SK-N-MC (cell line): ENCODE data around the gene COPRS.

Experiments used
- DNase-seq: peaks from one replicate; pipeline ENCODE4 v3.0.0-alpha.2; 2011; ENCODE audit warnings: low read depth, low spot score
- H3K27ac ChIP-seq: fragments of 200-600 bp; sonication (generic); 2 replicates; pipeline ENCODE4 v1.5.1; 2016; ENCODE audit warnings: mixed run types
- H3K36me3 ChIP-seq: fragments of 200-600 bp; sonication (generic); 2 replicates; pipeline ENCODE4 v1.6.1; 2017; ENCODE audit warnings: antibody characterized with exemption, low read length, mixed read lengths; ENCODE audit not compliant: insufficient read depth
- H3K4me3 ChIP-seq: fragments of 200-600 bp; sonication (generic); 2 replicates; pipeline ENCODE4 v1.5.1; 2016
- H3K9ac ChIP-seq: fragments of 200-600 bp; sonication (generic); 2 replicates; pipeline ENCODE4 v1.8.0; 2017; ENCODE audit warnings: mixed run types, mixed read lengths; ENCODE audit not compliant: insufficient read length
- H3K9me3 ChIP-seq: fragments of 200-600 bp; sonication (generic); 2 replicates; pipeline ENCODE4 v1.6.1; 2017; ENCODE audit warnings: low read depth, mild to moderate bottlenecking, antibody characterized with exemption, low read length, moderate library complexity, mixed read lengths
- EZH2 ChIP-seq: fragments of 200-600 bp; sonication (generic); IDR thresholded peaks from one replicate; pipeline ENCODE4 v1.6.1; 2017; ENCODE audit warnings: antibody characterized with exemption
- FOXP2 ChIP-seq: optimal IDR thresholded peaks from 2 replicates; pipeline ENCODE3; 2011; ENCODE audit warnings: mild to moderate bottlenecking, moderate library complexity; ENCODE audit not compliant: insufficient read depth; ENCODE audit errors: extremely low read length, control extremely low read depth
- POLR2AphosphoS5 ChIP-seq: IDR thresholded peaks from 2 replicates; pipeline ENCODE4 v1.6.1; 2012; ENCODE audit warnings: mild to moderate bottlenecking, low read depth, low read length, borderline replicate concordance

COPRS gene

DNA sequence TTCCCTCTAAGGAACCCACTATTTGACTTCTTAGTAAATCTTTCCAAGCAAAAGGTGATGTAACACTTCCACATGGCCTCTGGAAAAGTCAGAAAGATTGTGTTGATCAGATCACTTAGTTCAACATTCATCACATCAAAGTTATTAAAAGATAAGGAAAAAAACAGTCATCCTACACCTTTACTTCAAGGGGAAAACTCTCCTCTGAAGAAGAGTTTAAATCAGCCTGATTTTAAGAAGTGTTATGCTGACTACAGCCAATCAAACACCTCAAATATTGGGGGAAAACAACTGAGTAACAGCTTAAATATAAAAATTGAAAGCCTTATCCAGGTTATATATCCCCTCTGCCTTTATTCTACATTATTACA lies 19.6 kb upstream of the COPRS start:
- H3K36me3 ChIP-seq: peaks cover 67% of the 10 kb centered on the region
- no peaks in the 10 kb centered on the region for H3K9me3 ChIP-seq
- no peak overlapping the region for H3K9ac ChIP-seq
- no peak for DNase-seq
- H3K4me3 ChIP-seq: no peak overlapping the region
- TF ChIP-seq POLR2AphosphoS5 (no peak), FOXP2 (no peak), EZH2 (no peak)
- H3K27ac ChIP-seq: no peak overlapping the region

DNA sequence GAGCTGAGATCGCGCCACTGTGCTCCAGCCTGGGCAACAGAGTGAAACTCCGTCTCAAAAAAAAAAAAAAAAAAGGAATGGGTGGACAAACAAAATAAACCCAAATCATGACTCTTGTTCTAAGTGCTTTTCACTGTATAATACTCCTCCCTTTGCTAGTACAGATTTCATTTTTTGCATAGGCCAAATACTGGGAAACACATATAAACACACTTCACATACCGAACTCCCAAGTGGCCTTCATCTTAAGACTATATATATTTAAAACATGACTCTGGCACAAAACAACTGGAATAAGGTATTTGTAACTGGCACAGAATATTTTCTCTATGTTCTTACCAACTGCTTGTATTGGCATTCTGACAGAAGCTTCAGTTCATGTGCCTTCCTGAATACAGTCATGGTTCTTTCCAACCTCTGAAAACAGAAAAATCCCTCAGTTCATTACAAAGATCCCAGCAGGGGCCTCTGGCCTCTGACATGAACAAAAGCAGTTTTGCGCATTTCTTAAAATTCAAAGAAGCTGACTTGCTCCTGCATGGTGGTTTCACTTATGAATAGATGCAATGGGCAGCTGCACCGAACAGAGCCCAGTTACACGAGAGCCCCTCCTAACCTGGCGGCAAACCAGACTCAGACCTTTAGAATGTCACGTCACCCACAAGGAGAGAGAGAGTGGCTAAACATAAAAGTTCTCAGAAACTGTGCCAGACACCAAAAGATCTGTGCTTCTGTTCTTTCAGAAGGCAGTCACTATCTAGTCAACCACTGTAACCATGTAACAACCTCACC lies 19.1 kb upstream of the COPRS start:
- Histone ChIP-seq H3K4me3 (no peak overlapping the region), H3K27ac (no peak overlapping the region), H3K9me3 (no peaks in the 10 kb centered on the region), H3K36me3 (peaks cover 70% of the 10 kb centered on the region), H3K9ac (no peak overlapping the region)
- no peak for TF ChIP-seq EZH2
- no peak for TF ChIP-seq FOXP2
- no peak for TF ChIP-seq POLR2AphosphoS5
- DNase-seq: no peak

DNA sequence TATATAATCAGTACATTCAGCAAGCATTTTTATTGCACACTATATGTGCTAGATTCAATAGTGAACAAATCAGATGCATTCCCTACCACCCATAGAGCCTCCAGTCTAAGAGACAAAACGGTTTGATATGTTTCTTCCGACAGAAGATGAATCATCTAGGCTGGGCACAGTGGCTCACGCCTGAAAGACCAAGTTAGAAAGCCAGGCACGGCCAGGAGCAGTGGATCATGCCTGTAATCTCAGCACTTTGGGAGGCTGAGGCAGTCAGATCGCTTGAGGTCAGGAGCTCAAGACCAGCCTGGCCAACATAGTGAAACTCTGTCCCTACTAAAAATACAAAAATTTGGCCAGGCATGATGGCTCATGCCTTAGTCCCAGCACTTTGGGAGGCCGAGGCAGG lies 18.3 kb upstream of the COPRS start:
- TF ChIP-seq POLR2AphosphoS5: no peak
- DNase-seq: no peak
- Histone ChIP-seq H3K36me3 (peaks cover 74% of the 10 kb centered on the region), H3K9ac (no peak overlapping the region), H3K4me3 (no peak overlapping the region), H3K9me3 (no peaks in the 10 kb centered on the region), H3K27ac (no peak overlapping the region)

DNA sequence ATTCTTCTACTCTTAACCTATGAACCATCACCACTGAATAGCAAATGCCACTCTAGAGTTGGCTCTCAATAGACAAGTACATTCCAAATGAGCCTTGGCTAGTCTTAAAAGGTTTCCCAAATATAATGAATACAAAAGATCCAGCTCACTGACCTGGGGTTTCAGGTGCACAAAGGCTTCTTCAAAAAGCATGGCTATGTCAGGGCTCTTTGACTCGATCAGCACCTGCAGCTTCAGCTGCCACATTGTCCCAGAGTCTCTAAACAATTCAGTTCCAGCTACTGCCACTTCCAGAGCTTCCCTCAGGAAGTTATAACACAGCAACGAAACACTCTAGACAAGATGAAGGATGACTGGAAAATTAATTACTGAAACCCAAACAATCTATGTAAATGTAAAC lies 16.0 kb upstream of the COPRS start:
- no peak overlapping the region for H3K4me3 ChIP-seq
- H3K27ac ChIP-seq: no peak overlapping the region
- peaks cover 79% of the 10 kb centered on the region for H3K36me3 ChIP-seq
- no peak for DNase-seq
- no peaks in the 10 kb centered on the region for H3K9me3 ChIP-seq
- H3K9ac ChIP-seq: no peak overlapping the region
- TF ChIP-seq EZH2 (no peak), POLR2AphosphoS5 (no peak), FOXP2 (no peak)

DNA sequence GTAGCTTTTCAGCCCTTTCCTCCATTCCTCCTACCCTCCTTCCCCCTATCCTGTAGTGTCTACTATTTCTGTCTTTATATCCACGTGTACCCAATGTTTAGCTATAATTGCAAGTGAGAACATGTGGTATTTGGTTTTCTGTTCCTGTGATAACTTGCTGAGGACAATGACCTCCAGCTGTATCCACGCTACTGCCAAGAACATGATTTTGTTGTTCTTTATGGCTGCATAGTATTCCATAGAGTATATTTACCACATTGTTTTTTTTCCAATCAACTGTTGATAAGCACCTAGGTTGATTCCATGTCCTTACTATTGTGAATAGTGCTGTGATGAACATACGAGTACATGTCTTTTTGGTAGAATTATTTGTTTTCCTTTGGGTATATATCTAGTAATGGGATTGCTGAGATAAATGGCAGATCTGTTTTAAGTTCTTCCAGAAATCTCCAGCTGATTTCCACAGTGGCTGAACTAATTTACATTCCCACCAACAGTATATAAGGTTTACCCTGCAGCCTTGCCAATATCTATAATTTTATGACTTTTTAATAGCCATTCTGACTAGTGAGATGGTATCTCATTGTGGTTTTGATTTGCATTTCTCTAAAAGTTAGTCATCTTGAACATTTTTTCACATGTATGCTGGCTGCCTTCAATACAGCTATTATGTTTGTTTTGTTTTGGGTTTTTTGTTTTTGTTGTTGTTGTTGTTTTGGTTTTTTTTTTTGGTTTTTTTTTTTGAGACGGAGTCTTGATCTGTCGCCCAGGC lies 10.9 kb upstream of the COPRS start:
- H3K36me3 ChIP-seq: peaks cover 66% of the 10 kb centered on the region
- no peak overlapping the region for H3K27ac ChIP-seq
- TF ChIP-seq EZH2: no peak
- no peak overlapping the region for H3K9ac ChIP-seq
- DNase-seq: peak; percentile 16
- H3K4me3 ChIP-seq: no peak overlapping the region
- no peaks in the 10 kb centered on the region for H3K9me3 ChIP-seq

DNA sequence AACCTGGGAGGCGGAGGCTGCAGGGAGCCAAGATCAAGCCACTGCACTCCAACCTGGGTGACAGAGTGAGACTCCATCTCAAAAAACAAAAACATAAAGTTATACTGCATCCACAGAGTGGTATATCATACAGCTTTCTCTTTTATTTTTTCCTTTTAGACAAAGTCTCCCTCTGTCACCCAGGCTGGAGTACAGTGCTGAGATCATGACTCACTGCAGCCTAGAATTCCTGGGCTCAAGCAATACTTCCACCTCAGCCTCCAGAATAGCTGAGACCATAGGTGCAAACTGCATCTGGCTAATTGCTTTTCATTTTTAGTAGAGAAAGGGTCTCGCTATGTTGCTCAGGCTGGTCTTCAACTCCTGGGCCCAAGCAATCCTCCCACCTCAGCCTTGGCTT lies 10.0 kb upstream of the COPRS start:
- peaks cover 71% of the 10 kb centered on the region for H3K36me3 ChIP-seq
- TF ChIP-seq FOXP2 (no peak), POLR2AphosphoS5 (no peak)
- no peaks in the 10 kb centered on the region for H3K9me3 ChIP-seq
- no peak for DNase-seq
- H3K9ac ChIP-seq: no peak overlapping the region
- no peak overlapping the region for H3K27ac ChIP-seq
- H3K4me3 ChIP-seq: no peak overlapping the region

DNA sequence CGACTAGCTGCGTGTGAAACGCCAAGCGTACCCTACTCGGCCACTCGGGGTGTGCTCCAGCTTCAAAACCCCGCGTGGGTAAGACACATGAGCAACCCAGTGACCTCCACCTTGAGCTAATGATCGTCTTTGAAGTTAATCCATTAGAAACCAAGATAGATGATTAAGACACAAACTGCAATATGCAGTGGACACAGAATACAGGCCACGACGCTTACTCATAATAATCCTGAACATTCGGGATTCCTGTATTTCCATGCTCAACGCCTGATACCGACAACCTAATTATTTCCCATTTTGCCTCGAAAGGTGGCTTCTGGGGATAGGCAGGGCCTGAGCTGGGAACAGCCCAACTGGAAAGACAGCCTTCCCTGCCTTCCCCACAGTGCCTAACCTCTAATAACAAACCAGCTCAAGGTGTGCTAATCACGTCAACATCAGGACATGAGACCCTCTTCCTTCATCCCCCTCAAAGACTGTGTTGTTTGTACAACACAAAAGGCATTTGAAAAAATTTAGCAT lies 504 bp upstream of the COPRS start:
- no peak for DNase-seq
- Histone ChIP-seq H3K9me3 (no peaks in the 10 kb centered on the region), H3K4me3 (peak overlapping the region; percentile 87), H3K36me3 (peaks cover 17% of the 10 kb centered on the region), H3K27ac (no peak overlapping the region), H3K9ac (no peak overlapping the region)
- TF ChIP-seq EZH2 (no peak), POLR2AphosphoS5 (no peak), FOXP2 (no peak)

DNA sequence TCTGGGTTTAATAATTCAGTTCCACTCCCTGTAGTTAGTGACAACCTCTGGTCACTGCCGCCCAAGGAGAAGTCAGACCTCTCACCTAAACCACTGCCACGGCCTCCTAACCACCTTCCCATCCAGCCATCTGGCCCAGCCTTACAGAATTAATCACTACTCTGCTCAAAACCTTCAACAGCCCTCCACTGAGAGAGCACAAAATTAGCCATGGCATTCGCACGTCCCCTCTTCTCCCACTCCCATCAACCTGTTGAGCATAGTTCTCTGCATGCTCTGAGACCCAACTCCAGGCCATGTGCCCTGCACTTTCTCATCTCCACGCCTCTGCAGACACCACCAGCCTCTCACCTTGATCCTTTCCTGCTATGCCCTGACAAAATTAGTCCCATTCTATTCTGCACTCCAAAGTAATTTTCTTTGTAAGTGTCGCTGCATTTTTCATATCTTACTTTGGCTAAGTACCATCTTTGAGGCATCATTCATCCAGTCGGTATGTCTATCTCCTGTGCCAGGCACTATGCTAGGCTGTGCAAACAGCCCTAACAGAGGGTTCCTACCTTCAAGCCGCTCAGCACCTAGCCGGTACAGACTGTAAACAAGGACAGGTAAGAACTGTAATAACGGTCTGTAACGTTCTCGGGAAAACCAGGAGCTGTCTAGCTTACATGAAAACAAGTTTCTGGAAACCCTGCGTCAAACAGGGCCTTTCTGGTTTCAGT lies 963 bp downstream of the COPRS start:
- no peak for TF ChIP-seq FOXP2
- TF ChIP-seq EZH2: no peak
- TF ChIP-seq POLR2AphosphoS5: no peak
- Histone ChIP-seq H3K9ac (peak overlapping the region; percentile 71), H3K36me3 (peaks cover 5% of the 10 kb centered on the region; the same call in 1 of the 2 replicates), H3K9me3 (no peaks in the 10 kb centered on the region), H3K27ac (no peak overlapping the region), H3K4me3 (peak overlapping the region; percentile 87)
- no peak for DNase-seq
